Liver (tissue), 3 donors: ENCODE results near the gene FASTK.

Experiments used
- ATF3 ChIP-seq: IDR thresholded peaks from 2 replicates; pipeline ENCODE4 v1.6.1; 2016; ENCODE audit warnings: antibody characterized with exemption
- CTCF ChIP-seq: fragments of 150-350 bp; IDR thresholded peaks from 2 replicates; pipeline ENCODE4 v1.5.1; 2017; ENCODE audit warnings: improper control_type of control experiment, low read depth, low read length; ENCODE audit not compliant: missing input control
- EGR1 ChIP-seq, 2 donors: IDR thresholded peaks; 2 replicates each; pipeline ENCODE4 v1.6.1; 2016 to 2018; ENCODE audit warnings: antibody characterized with exemption in 2 of 2, low read depth in 2 of 2
- FOXA2 ChIP-seq: IDR thresholded peaks from 2 replicates; pipeline ENCODE4 v1.6.1; 2016; ENCODE audit warnings: antibody characterized with exemption
- GABPA ChIP-seq, 2 donors: IDR thresholded peaks in 1 of 2; conservative IDR thresholded peaks in 1 of 2; 2 replicates each; pipeline ENCODE4 v1.6.1; 2016; ENCODE audit warnings: antibody characterized with exemption in 2 of 2, mild to moderate bottlenecking in 1 of 2, moderate library complexity in 1 of 2
- MAX ChIP-seq: IDR thresholded peaks from 2 replicates; pipeline ENCODE4 v1.6.1; 2016; ENCODE audit warnings: antibody characterized with exemption
- RAD21 ChIP-seq, 2 donors: IDR thresholded peaks; 2 replicates each; pipeline ENCODE4 v1.6.1; 2016; ENCODE audit warnings: antibody characterized with exemption in 2 of 2, mild to moderate bottlenecking in 2 of 2
- REST ChIP-seq: IDR thresholded peaks from 2 replicates; pipeline ENCODE4 v1.6.1; 2016; ENCODE audit warnings: antibody characterized with exemption, mild to moderate bottlenecking
- RXRA ChIP-seq, 2 donors: IDR thresholded peaks; 2 replicates each; pipeline ENCODE4 v1.6.1; 2017 to 2018; ENCODE audit warnings: antibody characterized with exemption in 2 of 2, mild to moderate bottlenecking in 1 of 2
- SP1 ChIP-seq: IDR thresholded peaks from 2 replicates; pipeline ENCODE4 v1.6.1; 2018; ENCODE audit warnings: antibody characterized with exemption, mild to moderate bottlenecking
- TAF1 ChIP-seq: conservative IDR thresholded peaks from 2 replicates; pipeline ENCODE4 v1.6.1; 2016; ENCODE audit warnings: antibody characterized with exemption, mild to moderate bottlenecking
- YY1 ChIP-seq: IDR thresholded peaks from 2 replicates; pipeline ENCODE4 v1.6.1; 2016; ENCODE audit warnings: antibody characterized with exemption, mild to moderate bottlenecking
- ZBTB33 ChIP-seq: IDR thresholded peaks from 2 replicates; pipeline ENCODE4 v1.6.1; 2016; ENCODE audit warnings: antibody characterized with exemption
- donor health status: healthy.
- donor health status: healthy.

GRCh38 chr7:151122796-151123157 is 42.2 kb upstream of the FASTK start:
- TF ChIP-seq MAX (no peak), CTCF (no peak), FOXA2 (no peak), GABPA (IDR thresholded peaks at IDR 0.05 in 1 of 2, conservative IDR thresholded peaks at IDR 0.05 in 1 of 2) (no peak), EGR1 (IDR thresholded peaks at IDR 0.05; ENCODE audit: low read depth in 2 of 2) (no peak), RAD21 (IDR thresholded peaks at IDR 0.05) (no peak), SP1 (no peak), ZBTB33 (no peak), ATF3 (no peak), TAF1 (no peak), RXRA (IDR thresholded peaks at IDR 0.05) (no peak), YY1 (no peak), REST (no peak)
